Activated CD4-positive, alpha-beta T cell treated with anti-CD3 and anti-CD28 coated beads for 36 hours (primary cell): ENCODE data around the gene ZNF695. TPM values are rescaled to one million over a fixed set of nuclear protein-coding genes. Genes with fewer than 3 reads are reported as not detected.
"Not testable (repeated sequence)": the region's sequence is repeated elsewhere in the genome, so short reads cannot be mapped to it uniquely, and the experiment has no call there.

Experiments used
- ATAC-seq: fragments of 200-7000 bp; cut with Tn5 transposase; one replicate; pipeline ENCODE4 v1.10.0; 2021; ENCODE audit warnings: mild to moderate bottlenecking, moderate library complexity
- CTCF ChIA-PET: fragments of 350-600 bp; sonication (Branson Sonifier 250); formaldehyde crosslinking; loops from one replicate; lab custom pipeline; 2021; ENCODE audit warnings: antibody characterized with exemption; lab: Charles Lee
- POLR2A ChIA-PET: fragments of 350-600 bp; sonication (Branson Sonifier 250); formaldehyde crosslinking; loops from one replicate; lab custom pipeline; 2021; ENCODE audit warnings: antibody characterized with exemption, inconsistent platforms; lab: Charles Lee
- DNase-seq: peaks from one replicate; pipeline ENCODE4 v3.0.0-alpha.2; 2020
- H3K27ac Mint-ChIP-seq: one replicate; pipeline ENCODE4 v1.8.0; 2021; ENCODE audit warnings: mixed read lengths
- H3K27me3 Mint-ChIP-seq: one replicate; pipeline ENCODE4 v1.8.0; 2021; ENCODE audit warnings: mixed read lengths
- H3K36me3 Mint-ChIP-seq: one replicate; pipeline ENCODE4 v1.8.0; 2021; ENCODE audit warnings: low read depth, mixed read lengths
- H3K4me1 Mint-ChIP-seq: one replicate; pipeline ENCODE4 v1.8.0; 2021; ENCODE audit warnings: mixed read lengths
- H3K4me3 Mint-ChIP-seq: one replicate; pipeline ENCODE4 v1.8.0; 2021; ENCODE audit warnings: mild to moderate bottlenecking, moderate library complexity, mixed read lengths
- H3K9me3 Mint-ChIP-seq: one replicate; pipeline ENCODE4 v1.8.0; 2021; ENCODE audit warnings: low read depth, mixed read lengths
- intact Hi-C, 2 experiments: fragments of 100-400 bp; cut with DNase I in 1 of 2; cut with micrococcal nuclease in 1 of 2; formaldehyde crosslinking; loops; one replicate each; pipeline versions ENCODE4 v1.14.2 to v1.15.1; 2022 to 2024; cut with DNase I, micrococcal nuclease
- total RNA-seq, 2 experiments: library from RNA; stranded (reverse); gene quantifications; one replicate each; pipeline ENCODE4 v1.2.3, GENCODE V29; 2021

Gene ZNF695
- 1 to 10 TPM in 1 of 2 experiments, under 1 TPM in 1; 0.81 to 1.2 TPM for total RNA-seq

GRCh38 chr1:247007511-247008405 is at the start of gene ZNF695:
ZNF695 (minus strand) TSS chr1:247008057; CDS start chr1:247007908, 149 bp downstream.
- H3K9me3 Mint-ChIP-seq = peaks cover 20% of the 10 kb centered on the region
- H3K36me3 Mint-ChIP-seq = peaks cover 11% of the 10 kb centered on the region
- intact Hi-C loops = no loop called here
- ChIA-PET CTCF (no interaction called here), POLR2A (no interaction called here)
- peaks cover 5% of the 10 kb centered on the region for H3K4me1 Mint-ChIP-seq
- DNase-seq = peak; percentile 80
- H3K4me3 Mint-ChIP-seq = peak within 1 kb of the TSS; percentile 74
- peak within 1 kb of the TSS; percentile 70 for H3K27ac Mint-ChIP-seq
- H3K27me3 Mint-ChIP-seq = peaks cover 41% of the 10 kb centered on the region
- ATAC-seq = peak; percentile 99

GRCh38 chr1:247056071-247056470 is 48.2 kb upstream of the ZNF695 start:
- ChIA-PET CTCF (interaction anchor here (1.2 kb wide), 1 partner anchor 14 kb away, joined by 6 read pairs; no protein-coding TSS in a partner anchor), POLR2A (no interaction called here)
- Mint-ChIP-seq H3K4me1 (peaks cover 4% of the 10 kb centered on the region), H3K9me3 (peaks cover 55% of the 10 kb centered on the region), H3K4me3 (no peak overlapping the region), H3K27ac (no peak overlapping the region), H3K27me3 (no peaks in the 10 kb centered on the region), H3K36me3 (peaks cover 55% of the 10 kb centered on the region)
- intact Hi-C loops = loop anchor here in 1 of 2 experiments (1.0 kb wide), 1 partner anchor 42 kb away; no protein-coding TSS in a partner anchor
- ATAC-seq (no peak), DNase-seq (no peak)

- intact Hi-C loops = no loop called here
- Mint-ChIP-seq H3K27me3 (no peaks in the 10 kb centered on the region), H3K4me3 (no peak overlapping the region), H3K36me3 (peaks cover 59% of the 10 kb centered on the region), H3K9me3 (peaks cover 60% of the 10 kb centered on the region), H3K27ac (no peak overlapping the region), H3K4me1 (peaks cover 4% of the 10 kb centered on the region)
- no peak for ATAC-seq
- ChIA-PET CTCF (no interaction called here), POLR2A (no interaction called here)
- DNase-seq = no peak
These were observed 47.1 kb upstream of the ZNF695 start for GRCh38 chr1:247054992-247055415.

- H3K4me1 Mint-ChIP-seq = no peaks in the 10 kb centered on the region
- DNase-seq (no peak), ATAC-seq (no peak)
- no peaks in the 10 kb centered on the region for H3K27me3 Mint-ChIP-seq
- ChIA-PET POLR2A (no interaction called here), CTCF (no interaction called here)
- H3K9me3 Mint-ChIP-seq = peaks cover 66% of the 10 kb centered on the region
- H3K27ac Mint-ChIP-seq = no peak overlapping the region
- intact Hi-C loops = no loop called here
- H3K4me3 Mint-ChIP-seq = no peak overlapping the region
- peaks cover 60% of the 10 kb centered on the region for H3K36me3 Mint-ChIP-seq
These were observed 39.8 kb upstream of the ZNF695 start for GRCh38 chr1:247047702-247048101.

GRCh38 chr1:247047260-247047659 is 39.4 kb upstream of the ZNF695 start:
- DNase-seq = no peak
- Mint-ChIP-seq H3K4me1 (no peaks in the 10 kb centered on the region), H3K4me3 (no peak overlapping the region), H3K27me3 (no peaks in the 10 kb centered on the region), H3K9me3 (peaks cover 64% of the 10 kb centered on the region), H3K27ac (no peak overlapping the region), H3K36me3 (peaks cover 60% of the 10 kb centered on the region)
- intact Hi-C loops = no loop called here
- no peak for ATAC-seq
- ChIA-PET CTCF (no interaction called here), POLR2A (no interaction called here)

GRCh38 chr1:247043406-247043805 is 35.5 kb upstream of the ZNF695 start:
- intact Hi-C loops = no loop called here
- DNase-seq (no peak), ATAC-seq (no peak)
- H3K36me3 Mint-ChIP-seq = peaks cover 70% of the 10 kb centered on the region
- H3K27ac Mint-ChIP-seq = no peak overlapping the region
- H3K4me1 Mint-ChIP-seq = no peaks in the 10 kb centered on the region
- POLR2A ChIA-PET = no interaction called here
- H3K4me3 Mint-ChIP-seq = no peak overlapping the region
- CTCF ChIA-PET = no interaction called here
- no peaks in the 10 kb centered on the region for H3K27me3 Mint-ChIP-seq
- peaks cover 65% of the 10 kb centered on the region for H3K9me3 Mint-ChIP-seq

- no peak overlapping the region for H3K4me3 Mint-ChIP-seq
These were observed 29.9 kb upstream of the ZNF695 start for GRCh38 chr1:247037511-247038320.

GRCh38 chr1:247032306-247032705 is 24.4 kb upstream of the ZNF695 start:
- H3K27me3 Mint-ChIP-seq, H3K27ac Mint-ChIP-seq, H3K4me1 Mint-ChIP-seq, intact Hi-C loops, DNase-seq, POLR2A ChIA-PET, ATAC-seq, CTCF ChIA-PET, H3K4me3 Mint-ChIP-seq: not testable (repeated sequence)
- H3K36me3 Mint-ChIP-seq = peaks cover 40% of the 10 kb centered on the region
- peaks cover 52% of the 10 kb centered on the region for H3K9me3 Mint-ChIP-seq

More at GRCh38 chr1:247037511-247038320, 29.9 kb upstream of the ZNF695 start:
- peaks cover 83% of the 10 kb centered on the region for H3K36me3 Mint-ChIP-seq
- ATAC-seq = no peak
- no peak overlapping the region for H3K27ac Mint-ChIP-seq
- no peaks in the 10 kb centered on the region for H3K27me3 Mint-ChIP-seq
- no peak for DNase-seq
- H3K9me3 Mint-ChIP-seq = peaks cover 61% of the 10 kb centered on the region
- ChIA-PET CTCF (no interaction called here), POLR2A (no interaction called here)
- intact Hi-C loops = loop anchor here in 1 of 2 experiments (5.0 kb wide), 1 partner anchor 120 kb away; no protein-coding TSS in a partner anchor
- no peaks in the 10 kb centered on the region for H3K4me1 Mint-ChIP-seq

GRCh38 chr1:247024658-247025057 is 16.8 kb upstream of the ZNF695 start:
- intact Hi-C loops, H3K4me1 Mint-ChIP-seq, POLR2A ChIA-PET, DNase-seq, H3K27me3 Mint-ChIP-seq, H3K4me3 Mint-ChIP-seq, ATAC-seq, H3K27ac Mint-ChIP-seq, H3K36me3 Mint-ChIP-seq, CTCF ChIA-PET: not testable (repeated sequence)
- H3K9me3 Mint-ChIP-seq = peaks cover 39% of the 10 kb centered on the region

- ATAC-seq = peak; percentile 76
- intact Hi-C loops = no loop called here
- Mint-ChIP-seq H3K4me1 (no peaks in the 10 kb centered on the region), H3K27ac (no peak overlapping the region), H3K4me3 (no peak overlapping the region), H3K9me3 (peaks cover 15% of the 10 kb centered on the region), H3K36me3 (no peaks in the 10 kb centered on the region), H3K27me3 (peaks cover 7% of the 10 kb centered on the region)
- ChIA-PET CTCF (interaction anchor here (0.6 kb wide), 1 partner anchor 68 kb away, joined by 3 read pairs; no protein-coding TSS in a partner anchor), POLR2A (no interaction called here)
- no peak for DNase-seq
These were observed 5.5 kb upstream of the ZNF695 start for GRCh38 chr1:247013391-247013790.

- DNase-seq (no peak), ATAC-seq (no peak)
- Mint-ChIP-seq H3K27me3 (peaks cover 38% of the 10 kb centered on the region), H3K4me3 (no peak overlapping the region), H3K4me1 (peaks cover 5% of the 10 kb centered on the region), H3K9me3 (peaks cover 15% of the 10 kb centered on the region), H3K36me3 (peaks cover 11% of the 10 kb centered on the region), H3K27ac (no peak overlapping the region)
- CTCF ChIA-PET = no interaction called here
- intact Hi-C loops = no loop called here
- POLR2A ChIA-PET = no interaction called here
These were observed 546 bp upstream of the ZNF695 start for GRCh38 chr1:247008406-247008799.
